Activated T-cell treated with anti-CD3 and anti-CD28 coated beads for 4 hours (primary cell): ENCODE results near the gene SPATA19.

Source experiments
- DNase-seq: peaks from one replicate; pipeline ENCODE4 v3.0.0-alpha.2; 2020

The SPATA19 gene

GRCh38 chr11:133817449-133817848 lies 27.9 kb downstream of the SPATA19 start:
- no peak for DNase-seq

DNA sequence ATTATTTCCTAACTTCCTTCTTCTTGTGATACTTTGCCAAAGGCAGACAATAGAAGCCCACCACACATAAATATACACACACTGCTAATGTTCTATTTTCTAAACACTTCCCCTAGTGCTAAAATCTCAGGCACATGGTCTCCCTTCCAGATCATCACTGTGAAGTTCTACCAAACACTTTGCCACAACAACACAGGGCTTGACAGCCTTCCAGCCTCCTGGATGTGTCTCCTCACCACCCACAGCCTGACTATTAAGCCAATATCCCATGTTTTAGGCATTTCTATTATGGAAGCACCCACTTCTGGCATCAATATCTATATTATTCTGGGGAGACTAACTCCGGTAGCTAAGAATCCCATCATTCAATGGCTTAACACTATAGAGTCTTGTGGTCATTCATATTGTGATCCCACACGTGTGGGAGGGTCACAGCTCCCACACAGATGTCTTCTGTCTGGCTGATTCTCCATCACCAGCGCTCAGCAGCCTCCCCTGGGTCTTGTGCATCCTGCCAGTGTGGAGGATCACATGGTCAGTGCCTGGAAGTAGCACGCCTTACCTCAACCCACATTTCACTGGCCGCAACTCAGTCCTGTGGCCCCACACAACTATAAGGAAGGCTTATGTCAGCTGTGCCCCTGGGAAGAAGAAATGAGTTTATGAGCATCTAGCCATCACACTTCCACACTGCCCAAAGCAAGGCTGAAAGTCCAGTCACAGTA lies 29.0 kb downstream of the SPATA19 start:
- DNase-seq = no peak

GRCh38 chr11:133815636-133816035 lies 29.7 kb downstream of the SPATA19 start:
- DNase-seq = no peak

- no peak for DNase-seq
Observed at GRCh38 chr11:133814588-133815100, 30.7 kb downstream of the SPATA19 start.

- DNase-seq = no peak
Observed at GRCh38 chr11:133811850-133812685, 33.2 kb downstream of the SPATA19 start.

GRCh38 chr11:133810766-133811165 lies 34.5 kb downstream of the SPATA19 start:
- DNase-seq = no peak

DNA sequence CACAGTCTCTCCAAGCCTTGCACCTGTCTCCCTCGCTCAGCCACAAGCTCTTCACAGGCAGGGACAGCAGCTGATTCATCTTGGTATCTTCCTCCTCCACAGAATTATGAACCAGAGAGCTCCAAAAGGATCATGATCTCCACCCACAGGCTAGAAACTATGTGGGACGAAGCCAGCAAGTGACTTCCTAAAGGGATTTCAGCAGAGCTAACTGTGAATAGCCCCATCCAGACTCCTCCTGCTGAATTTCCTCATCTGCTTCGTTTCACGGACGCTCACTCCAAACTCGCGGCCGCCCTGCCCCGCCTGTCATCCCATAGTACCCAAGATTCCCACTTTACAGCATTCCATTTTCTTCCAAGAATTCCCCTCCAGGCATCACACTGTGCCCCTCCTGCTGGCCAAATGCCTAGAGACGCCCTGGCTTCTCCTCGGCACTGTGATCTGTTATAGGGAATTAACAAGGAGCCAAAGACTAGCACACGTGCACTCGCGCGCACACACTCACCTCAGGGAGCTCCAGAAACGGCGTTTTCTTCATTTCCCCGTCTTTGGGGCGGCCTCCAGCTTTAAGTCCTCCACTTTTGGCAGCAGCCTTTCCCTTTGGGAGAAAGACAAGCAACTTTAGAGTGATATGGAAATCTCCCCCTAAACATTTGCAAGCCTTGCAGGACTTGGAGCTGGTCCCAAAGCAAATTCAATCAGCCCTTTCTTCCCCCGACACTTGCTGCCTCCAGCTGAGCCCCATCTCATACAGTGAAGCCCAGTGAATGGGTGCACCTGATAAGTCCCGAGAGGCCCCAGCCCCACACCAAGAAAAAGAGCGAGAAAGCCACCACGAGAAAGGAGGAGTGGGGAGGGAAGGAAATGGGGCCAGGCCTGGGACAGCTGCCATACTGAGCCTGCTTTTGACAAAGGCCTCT lies 35.5 kb downstream of the SPATA19 start:
- no peak for DNase-seq

- DNase-seq = no peak
Observed at GRCh38 chr11:133808393-133809140, 36.7 kb downstream of the SPATA19 start.

GRCh38 chr11:133803026-133803425 lies 42.3 kb downstream of the SPATA19 start:
- no peak for DNase-seq

DNA sequence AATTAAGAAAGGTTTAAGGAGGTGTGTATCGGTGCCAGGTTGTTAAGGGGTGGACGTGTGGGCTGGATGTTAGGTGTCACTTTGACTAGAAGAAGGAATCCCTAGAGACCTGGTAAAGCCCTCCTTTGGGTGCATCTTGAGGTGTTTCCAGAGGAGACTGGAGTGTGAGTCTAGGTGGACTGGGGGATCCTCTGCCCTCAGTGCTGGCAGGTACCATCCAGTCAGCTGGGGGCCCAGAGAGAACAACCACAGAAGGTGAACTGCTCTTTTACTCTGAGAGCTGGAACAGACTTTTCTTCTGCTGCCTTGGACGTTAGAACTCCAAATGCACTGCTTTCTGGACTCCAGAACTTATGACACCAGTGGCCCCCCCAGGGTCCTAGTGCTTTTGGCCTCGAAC lies 44.0 kb downstream of the SPATA19 start:
- DNase-seq = no peak

DNA sequence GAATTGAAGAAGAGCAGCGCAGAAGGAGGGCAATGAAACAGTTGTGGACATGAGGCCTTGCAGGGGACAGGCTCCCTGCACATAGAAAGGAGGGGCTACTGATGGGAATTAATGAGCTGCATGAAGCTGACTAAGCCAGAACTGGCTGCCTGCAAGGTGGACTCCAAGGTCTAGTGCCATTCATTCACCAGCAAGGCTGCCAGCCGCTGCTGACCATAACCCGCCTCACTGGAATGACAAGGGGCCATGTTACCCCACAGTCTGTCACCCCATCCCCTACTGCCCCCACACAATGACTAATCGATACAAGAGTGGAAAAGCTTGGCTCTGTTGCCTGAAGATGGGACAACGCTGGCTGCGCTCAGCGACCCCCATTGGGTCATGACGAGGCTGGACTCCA lies 44.6 kb downstream of the SPATA19 start:
- DNase-seq = no peak

DNA sequence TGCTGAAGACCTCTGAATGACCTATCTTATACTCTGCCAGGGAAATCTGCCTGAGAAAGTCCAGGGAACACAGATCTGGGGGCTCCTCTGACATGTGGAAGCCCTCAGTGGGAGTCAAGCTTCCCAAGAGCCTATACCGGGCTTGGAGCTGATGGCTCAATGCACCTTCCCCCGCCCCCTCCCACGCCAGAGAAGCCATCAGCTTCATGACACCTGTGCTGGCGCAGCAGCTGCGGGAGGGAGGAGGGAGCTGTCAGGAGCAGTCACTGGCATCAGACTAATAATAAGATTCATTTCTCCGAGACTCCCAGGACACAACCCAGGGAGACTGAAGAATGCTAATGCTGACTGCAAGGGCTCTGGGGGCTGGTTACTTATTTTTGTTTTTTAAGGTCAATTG lies 47.8 kb downstream of the SPATA19 start:
- DNase-seq = no peak

DNA sequence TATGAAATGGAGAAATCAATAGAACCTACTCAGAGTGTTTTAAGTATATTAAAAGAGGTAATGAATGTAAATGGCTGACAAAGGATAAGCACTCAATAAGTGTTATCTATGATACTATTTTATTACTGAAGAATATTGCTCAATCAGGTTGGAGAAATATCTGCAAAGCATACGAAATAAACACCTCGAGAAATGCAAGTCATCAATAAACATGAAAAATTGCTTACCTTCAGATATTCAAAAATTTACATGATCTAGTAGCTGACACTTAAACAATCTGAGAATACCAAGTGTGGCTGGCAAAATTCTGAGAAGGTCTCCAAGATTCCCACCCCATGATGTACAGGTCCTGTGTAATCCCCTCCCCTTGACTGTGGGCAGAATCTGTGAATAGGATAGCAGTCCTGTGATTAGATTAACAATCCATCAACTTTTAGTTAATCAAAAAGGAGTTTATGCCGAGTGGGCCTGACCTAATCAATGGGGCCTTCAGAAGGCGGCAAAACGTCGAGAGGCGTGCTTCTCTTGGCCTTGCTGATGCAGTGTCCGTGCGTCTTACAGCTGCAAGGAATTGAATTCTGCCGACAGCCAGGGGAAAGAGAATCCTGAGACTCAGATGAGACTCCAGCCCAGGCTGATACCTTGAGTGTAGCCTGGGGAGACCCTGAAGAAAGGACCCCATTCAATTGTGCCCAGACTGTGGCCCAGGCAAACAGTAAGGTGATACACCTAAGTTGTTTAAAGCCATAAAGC lies 49.1 kb downstream of the SPATA19 start:
- no peak for DNase-seq

DNA sequence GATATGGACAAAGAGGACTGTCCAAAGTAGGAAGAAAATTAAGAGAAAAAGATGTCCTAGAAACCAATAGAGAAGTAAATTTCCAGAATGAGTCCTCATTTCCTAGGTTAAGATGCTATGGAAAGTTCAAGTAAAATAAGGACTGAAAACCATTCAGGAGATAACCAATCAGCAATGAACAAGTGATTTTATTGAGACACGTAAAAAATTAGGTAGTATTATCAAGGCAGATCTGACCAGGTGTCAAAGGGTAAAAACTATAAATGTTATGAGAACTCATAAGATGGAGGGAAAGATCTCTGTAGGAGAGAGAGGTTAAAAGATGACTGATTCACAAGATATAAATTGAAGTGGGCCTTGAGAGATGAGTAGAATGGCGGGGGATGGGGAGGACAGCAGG lies 50.2 kb downstream of the SPATA19 start:
- no peak for DNase-seq

DNA sequence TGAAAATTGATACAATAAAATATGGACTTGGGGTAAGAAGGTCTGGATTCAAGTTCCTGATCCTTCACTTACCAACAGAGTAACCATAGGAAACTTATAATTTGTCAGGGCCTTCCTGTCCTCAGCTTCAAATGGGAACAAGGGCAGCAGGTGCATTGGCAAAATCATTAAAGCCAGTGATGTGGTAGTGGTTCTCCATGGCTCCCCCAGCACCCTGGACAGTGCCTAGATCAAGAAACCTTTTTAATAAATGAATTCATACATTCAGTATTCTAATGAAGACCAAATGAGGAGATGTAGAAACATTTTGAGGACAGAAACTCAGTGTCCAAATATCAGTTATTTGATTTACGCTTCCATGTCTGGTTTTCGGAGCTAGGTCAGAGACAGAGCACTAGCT lies 51.1 kb downstream of the SPATA19 start:
- no peak for DNase-seq

GRCh38 chr11:133793271-133794035 lies 51.9 kb downstream of the SPATA19 start:
- DNase-seq = no peak

DNA sequence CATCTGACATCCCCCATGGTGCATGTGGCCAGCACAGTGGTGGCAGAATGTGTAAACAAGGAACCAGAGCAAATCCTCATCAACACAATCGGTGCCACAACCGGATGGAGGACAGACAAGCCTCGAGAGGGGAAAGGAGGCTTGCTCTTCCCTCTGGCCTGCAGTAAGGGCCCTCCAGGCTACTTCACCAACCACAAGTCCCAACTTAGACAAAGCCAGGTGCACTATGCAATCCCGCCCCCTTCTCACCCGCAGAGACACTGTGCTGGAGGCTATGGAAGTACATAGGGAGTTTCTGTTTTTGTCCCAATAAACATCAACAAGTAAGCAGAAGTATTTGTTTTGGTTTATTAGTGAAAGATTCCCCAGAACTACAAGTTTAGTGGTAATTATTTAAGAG lies 54.3 kb downstream of the SPATA19 start:
- DNase-seq = no peak
